Ovary (tissue), 3 donors: ENCODE measurements around the gene ABHD4.

Experiments used
- CTCF ChIP-seq, 3 donors: fragments of 450-650 bp in 2 of 3; fragments of 200-600 bp in 1 of 3; IDR thresholded peaks; one replicate each; pipeline versions ENCODE4 v1.5.1 to v1.8.0; 2016 to 2022; ENCODE audit warnings: antibody characterized with exemption in 3 of 3, mild to moderate bottlenecking in 1 of 3
- EP300 ChIP-seq: sonication (generic); formaldehyde crosslinking; IDR thresholded peaks from one replicate; pipeline ENCODE4 v1.6.1; 2017; ENCODE audit warnings: antibody characterized with exemption
- POLR2A ChIP-seq: fragments of 450-650 bp; IDR thresholded peaks from one replicate; pipeline ENCODE4 v1.6.1; 2017; ENCODE audit warnings: antibody characterized with exemption, mild to moderate bottlenecking, moderate library complexity
- donor health status: DM: no; HTN: no; CAD: no.

- TF ChIP-seq POLR2A, result no peak
- no peak for TF ChIP-seq CTCF (IDR thresholded peaks at IDR 0.05)
- TF ChIP-seq EP300, result no peak
These were observed 39.7 kb upstream of the ABHD4 start for GRCh38 chr14:22558221-22558913.
